ENCODE data around the gene TMEM273. TPM values are rescaled to one million over a fixed set of nuclear protein-coding genes. Genes with fewer than 3 reads are reported as not detected.

The TMEM273 gene
- total RNA-seq, 1 donor from 2014 or later, result 63.1 TPM

- Histone ChIP-seq H3K27me3 (no peaks in the 10 kb centered on the region), H3K4me3 (no peak overlapping the region), H3K9me3 (no peaks in the 10 kb centered on the region), H3K27ac (no peak overlapping the region), H3K4me1 (peaks cover 5% of the 10 kb centered on the region), H3K36me3 (no peaks in the 10 kb centered on the region)
- no peak for TF ChIP-seq CTCF (IDR thresholded peaks at IDR 0.05)
- DNase-seq (no peak), ATAC-seq (no peak)
- intact Hi-C loops (cut with DNase I), result no loop called here
Measured at GRCh38 chr10:49117376-49118070, 70.7 kb downstream of the TMEM273 start.

GRCh38 chr10:49116509-49117375, 71.4 kb downstream of the TMEM273 start:
- Histone ChIP-seq H3K9me3 (no peaks in the 10 kb centered on the region), H3K4me1 (peaks cover 5% of the 10 kb centered on the region), H3K27ac (no peak overlapping the region), H3K4me3 (no peak overlapping the region), H3K27me3 (no peaks in the 10 kb centered on the region), H3K36me3 (no peaks in the 10 kb centered on the region)
- intact Hi-C loops (cut with DNase I), result no loop called here
- TF ChIP-seq CTCF (IDR thresholded peaks at IDR 0.05), result no peak
- DNase-seq (no peak), ATAC-seq (no peak)

- ATAC-seq (no peak), DNase-seq (no peak)
- Histone ChIP-seq H3K4me1 (peaks cover 5% of the 10 kb centered on the region), H3K4me3 (peak overlapping the region; percentile 36), H3K36me3 (no peaks in the 10 kb centered on the region), H3K9me3 (no peaks in the 10 kb centered on the region), H3K27me3 (no peaks in the 10 kb centered on the region), H3K27ac (peak overlapping the region; percentile 24)
- TF ChIP-seq CTCF (IDR thresholded peaks at IDR 0.05), result no peak
- intact Hi-C loops (cut with DNase I), result no loop called here
Measured at GRCh38 chr10:49115796-49116508, 72.2 kb downstream of the TMEM273 start.

GRCh38 chr10:49115015-49115795, 73.0 kb downstream of the TMEM273 start, which contains the start of gene VSTM4:
Gene VSTM4 (minus strand): TSS chr10:49115522. CDS start chr10:49115485, 37 bp downstream.
- ATAC-seq (peak; percentile 66), DNase-seq (peak; percentile 74)
- Histone ChIP-seq H3K4me1 (peaks cover 11% of the 10 kb centered on the region), H3K36me3 (no peaks in the 10 kb centered on the region), H3K27ac (peak within 1 kb of the TSS; percentile 74), H3K4me3 (peak within 1 kb of the TSS; percentile 62), H3K27me3 (no peaks in the 10 kb centered on the region), H3K9me3 (no peaks in the 10 kb centered on the region)
- intact Hi-C loops (cut with DNase I), result no loop called here
- TF ChIP-seq CTCF (IDR thresholded peaks at IDR 0.05), result no peak

GRCh38 chr10:49114718-49115014, 73.5 kb downstream of the TMEM273 start:
- peak overlapping the region; percentile 74 for H3K27ac ChIP-seq
- ATAC-seq (no peak), DNase-seq (no peak)
- H3K4me1 ChIP-seq, result peaks cover 15% of the 10 kb centered on the region
- no peaks in the 10 kb centered on the region for H3K27me3 ChIP-seq
- no peaks in the 10 kb centered on the region for H3K9me3 ChIP-seq
- no peaks in the 10 kb centered on the region for H3K36me3 ChIP-seq
- H3K4me3 ChIP-seq, result peak overlapping the region; percentile 62
- TF ChIP-seq CTCF (IDR thresholded peaks at IDR 0.05), result no peak
- intact Hi-C loops (cut with DNase I), result no loop called here
